Adipocyte (in vitro differentiated cells): ENCODE data around the gene PAPPA.

Source experiments
- DNase-seq: peaks from one replicate; pipeline ENCODE4 v3.0.0-alpha.2; 2015; ENCODE audit warnings: low read depth
- H3K27me3 ChIP-seq: replicated peaks from 2 replicates; pipeline ENCODE4 v1.7.0; 2013; ENCODE audit warnings: mild to moderate bottlenecking, low read length, moderate library complexity; ENCODE audit not compliant: control insufficient read depth, insufficient read depth
- H3K36me3 ChIP-seq: 2 replicates; pipeline ENCODE4 v1.7.0; 2013; ENCODE audit warnings: low read length, mild to moderate bottlenecking, moderate library complexity; ENCODE audit not compliant: control insufficient read depth, insufficient read depth, severe bottlenecking
- H3K4me1 ChIP-seq: 2 replicates; pipeline ENCODE4 v1.7.0; 2013; ENCODE audit warnings: mild to moderate bottlenecking, low read length, moderate library complexity; ENCODE audit not compliant: control insufficient read depth, insufficient read depth
- H3K4me3 ChIP-seq: 2 replicates; pipeline ENCODE4 v1.7.0; 2013; ENCODE audit warnings: mild to moderate bottlenecking, low read length, moderate library complexity
- H3K9ac ChIP-seq: 2 replicates; pipeline ENCODE4 v1.7.0; 2013; ENCODE audit warnings: mild to moderate bottlenecking, low read length, moderate library complexity
- H3K9me3 ChIP-seq: 2 replicates; pipeline ENCODE4 v1.7.0; 2013; ENCODE audit warnings: mild to moderate bottlenecking, low read length, moderate library complexity; ENCODE audit not compliant: control insufficient read depth

Gene PAPPA

DNA sequence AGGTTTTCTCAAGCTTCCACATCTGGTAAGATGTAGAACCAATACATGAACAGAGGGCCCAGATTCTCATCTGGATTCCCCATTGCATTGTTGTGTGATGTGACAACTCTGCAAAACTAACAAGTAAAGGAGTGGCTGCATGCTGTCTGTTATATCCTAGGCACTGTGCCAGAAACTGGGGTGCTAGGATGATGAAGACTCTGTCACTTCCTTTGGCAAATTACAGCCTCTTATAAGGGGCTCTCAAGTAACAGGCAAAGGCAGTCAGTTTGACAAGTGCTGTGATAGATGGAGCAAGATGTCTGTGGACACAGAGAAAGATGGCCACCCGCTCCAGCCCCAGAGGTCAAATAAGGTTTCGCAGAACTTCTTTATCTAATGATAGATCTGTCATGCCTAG lies 115.7 kb downstream of the PAPPA start:
- H3K36me3 ChIP-seq: peaks cover 68% of the 10 kb centered on the region
- no peak overlapping the region for H3K4me3 ChIP-seq
- H3K4me1 ChIP-seq: peaks cover 6% of the 10 kb centered on the region
- H3K9ac ChIP-seq: no peak overlapping the region
- no peaks in the 10 kb centered on the region for H3K9me3 ChIP-seq
- DNase-seq: no peak
- no peaks in the 10 kb centered on the region for H3K27me3 ChIP-seq

DNA sequence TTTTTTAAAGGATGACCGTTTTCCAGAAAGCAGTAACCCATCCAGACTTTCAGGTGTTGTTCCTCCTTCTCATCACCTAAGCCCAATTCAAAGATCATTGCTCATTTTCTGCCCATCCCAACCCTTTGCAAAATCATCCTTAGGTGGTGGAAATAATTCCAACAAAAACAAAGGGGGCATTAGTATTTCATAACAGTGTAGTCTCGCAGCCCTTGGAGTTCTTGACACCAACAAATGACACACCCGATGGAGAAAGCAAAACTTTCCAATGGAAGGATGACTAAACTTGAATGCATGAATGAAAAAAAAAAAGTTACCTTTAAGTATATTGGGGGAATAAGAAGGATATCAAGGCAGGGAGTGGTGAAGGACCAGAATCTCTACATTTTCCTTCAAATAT lies 117.0 kb downstream of the PAPPA start:
- peaks cover 63% of the 10 kb centered on the region for H3K36me3 ChIP-seq
- peaks cover 19% of the 10 kb centered on the region for H3K4me1 ChIP-seq
- H3K9ac ChIP-seq: no peak overlapping the region
- no peaks in the 10 kb centered on the region for H3K27me3 ChIP-seq
- no peaks in the 10 kb centered on the region for H3K9me3 ChIP-seq
- H3K4me3 ChIP-seq: no peak overlapping the region
- DNase-seq: peak; percentile 41

DNA sequence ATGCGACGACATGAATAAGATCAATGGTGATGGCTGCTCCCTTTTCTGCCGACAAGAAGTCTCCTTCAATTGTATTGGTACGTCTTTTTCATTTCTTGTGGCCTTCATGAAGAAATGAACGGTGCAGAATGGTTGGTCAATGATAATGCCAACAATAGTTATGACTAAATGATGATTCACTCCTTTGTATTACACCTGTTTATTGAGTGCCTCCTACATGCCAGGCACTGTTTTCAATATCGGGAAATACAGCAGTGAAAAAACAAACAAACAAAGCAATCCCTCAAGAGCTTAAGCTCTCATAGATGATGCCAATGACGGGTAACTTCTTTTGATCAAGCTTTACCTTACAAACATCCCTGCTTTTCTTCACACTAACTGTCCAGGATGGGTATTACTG lies 117.7 kb downstream of the PAPPA start:
- Histone ChIP-seq H3K36me3 (peaks cover 55% of the 10 kb centered on the region), H3K9me3 (no peaks in the 10 kb centered on the region), H3K27me3 (no peaks in the 10 kb centered on the region), H3K4me3 (no peak overlapping the region), H3K4me1 (peaks cover 27% of the 10 kb centered on the region), H3K9ac (no peak overlapping the region)
- DNase-seq: no peak

DNA sequence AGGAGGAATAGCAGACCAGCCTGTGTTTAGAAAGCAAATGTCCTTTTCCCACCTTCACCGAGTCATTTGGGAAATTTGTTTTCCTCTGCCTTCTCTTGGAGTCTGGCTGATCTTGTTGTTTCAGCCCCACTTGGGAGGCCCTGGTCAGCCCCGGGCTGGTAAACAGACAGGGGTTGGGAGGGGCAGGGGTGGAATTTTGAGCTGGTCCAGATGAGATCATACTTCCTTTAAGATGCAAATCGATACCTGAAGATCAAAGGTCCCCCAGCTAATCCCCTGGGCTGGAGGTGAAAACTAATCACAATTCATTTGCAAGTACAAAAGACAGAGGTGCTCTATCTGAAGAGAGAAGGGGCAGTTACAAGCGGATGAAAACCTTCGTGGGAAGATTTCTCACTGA lies 118.4 kb downstream of the PAPPA start:
- Histone ChIP-seq H3K4me3 (no peak overlapping the region), H3K27me3 (no peaks in the 10 kb centered on the region), H3K9ac (no peak overlapping the region), H3K9me3 (no peaks in the 10 kb centered on the region), H3K36me3 (peaks cover 53% of the 10 kb centered on the region), H3K4me1 (peaks cover 28% of the 10 kb centered on the region)
- DNase-seq: no peak

DNA sequence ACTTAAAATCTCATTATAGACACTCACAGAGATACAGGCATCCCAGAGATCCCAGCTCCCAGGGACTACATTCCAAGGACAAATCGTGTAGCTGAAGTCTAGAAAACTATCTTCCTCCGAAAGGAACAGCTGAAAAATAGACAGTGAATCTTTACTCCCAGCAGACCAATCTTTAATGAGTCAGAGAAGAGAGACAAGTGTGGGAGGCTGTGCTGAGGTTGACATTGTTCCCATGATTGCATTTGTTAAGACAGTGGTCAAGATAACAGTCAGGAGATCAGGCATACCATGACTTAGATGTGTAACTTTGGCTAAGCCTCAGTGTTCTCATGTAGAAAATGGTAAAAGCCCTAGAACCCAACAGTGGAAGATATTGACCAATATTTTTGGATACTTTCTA lies 120.7 kb downstream of the PAPPA start:
- Histone ChIP-seq H3K9me3 (no peaks in the 10 kb centered on the region), H3K27me3 (no peaks in the 10 kb centered on the region), H3K4me1 (peaks cover 39% of the 10 kb centered on the region), H3K36me3 (peaks cover 48% of the 10 kb centered on the region), H3K4me3 (no peak overlapping the region), H3K9ac (peak overlapping the region; percentile 10)
- DNase-seq: no peak

DNA sequence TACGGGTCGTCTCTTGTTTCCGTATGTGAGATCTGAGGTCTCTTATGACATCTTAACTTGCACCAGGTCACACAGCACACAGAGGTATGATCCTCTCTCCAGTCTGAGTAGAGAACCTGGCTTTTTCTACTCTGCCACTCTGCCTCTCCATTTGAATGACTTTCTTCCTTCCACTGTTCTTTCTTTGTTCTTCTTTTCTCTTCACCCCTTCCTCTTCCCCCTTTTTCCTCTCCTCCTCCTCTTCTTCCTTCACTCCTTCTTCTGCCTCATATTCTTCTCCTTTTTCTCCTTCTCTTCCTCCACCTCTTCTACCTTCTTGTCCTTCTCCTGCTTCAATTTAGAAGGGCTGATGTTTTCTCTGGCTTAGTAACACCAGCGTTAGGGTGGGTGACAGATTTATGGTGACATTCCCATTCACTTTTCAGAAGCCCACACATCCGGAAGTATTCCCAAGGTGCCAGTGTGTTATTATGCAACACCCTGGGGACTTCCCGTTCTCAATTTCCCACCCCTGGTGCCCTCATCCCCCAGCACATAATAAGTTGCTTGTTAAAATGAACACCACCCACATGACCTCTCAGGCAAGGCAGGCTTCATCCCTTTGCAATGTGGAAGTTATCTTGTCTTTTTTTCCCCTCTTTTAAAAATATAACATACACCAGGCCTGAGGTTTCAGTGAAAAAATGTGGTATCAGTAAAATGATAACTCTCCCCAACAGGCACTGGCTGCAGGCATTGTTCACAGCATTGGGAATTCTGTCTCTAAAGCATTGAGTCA lies 122.0 kb downstream of the PAPPA start:
- Histone ChIP-seq H3K4me1 (peaks cover 39% of the 10 kb centered on the region), H3K4me3 (no peak overlapping the region), H3K9me3 (no peaks in the 10 kb centered on the region), H3K27me3 (no peaks in the 10 kb centered on the region), H3K9ac (no peak overlapping the region), H3K36me3 (peaks cover 41% of the 10 kb centered on the region)
- peak; percentile 29 for DNase-seq

DNA sequence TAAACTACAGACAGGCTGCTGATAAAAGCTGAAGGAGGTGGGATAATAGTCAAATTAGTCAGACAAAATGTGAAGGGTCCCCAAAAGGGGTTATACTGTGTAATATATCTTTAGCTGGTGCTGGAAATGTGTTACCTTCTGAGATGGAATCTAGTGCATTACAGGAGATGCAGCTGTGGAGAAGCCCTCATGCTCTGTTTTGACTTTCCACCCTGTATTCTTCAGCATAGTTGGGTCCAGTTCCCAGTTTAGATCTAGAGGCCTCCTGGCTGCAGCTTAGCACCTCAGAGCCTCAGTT lies 122.6 kb downstream of the PAPPA start:
- H3K27me3 ChIP-seq: no peaks in the 10 kb centered on the region
- H3K9me3 ChIP-seq: no peaks in the 10 kb centered on the region
- peaks cover 39% of the 10 kb centered on the region for H3K4me1 ChIP-seq
- DNase-seq: no peak
- no peak overlapping the region for H3K4me3 ChIP-seq
- no peak overlapping the region for H3K9ac ChIP-seq
- H3K36me3 ChIP-seq: peaks cover 36% of the 10 kb centered on the region

DNA sequence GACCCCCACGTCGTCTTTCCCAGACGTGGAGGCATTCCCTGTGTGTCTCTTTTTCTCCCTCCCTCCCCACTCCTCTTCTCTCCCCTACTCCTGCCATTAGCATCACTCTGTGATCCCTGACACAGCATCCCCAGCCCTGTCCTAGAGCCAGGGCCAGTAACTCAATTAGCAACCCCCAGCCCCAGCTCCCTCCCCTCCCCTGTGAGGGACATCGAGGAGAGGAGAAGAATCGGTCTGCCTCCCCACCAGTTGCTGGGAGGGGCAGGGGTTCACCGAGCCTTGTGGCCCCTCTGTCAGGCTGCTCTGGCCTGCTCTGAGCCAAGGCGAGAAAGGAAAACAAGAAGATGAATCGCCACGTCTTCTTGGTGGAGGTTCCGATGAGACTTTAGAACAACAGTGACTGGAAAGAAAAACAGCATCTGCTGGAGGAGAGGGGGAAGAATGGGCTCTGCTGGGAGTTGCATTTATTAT lies 123.1 kb downstream of the PAPPA start:
- H3K4me1 ChIP-seq: peaks cover 39% of the 10 kb centered on the region
- peaks cover 34% of the 10 kb centered on the region for H3K36me3 ChIP-seq
- H3K27me3 ChIP-seq: no peaks in the 10 kb centered on the region

DNA sequence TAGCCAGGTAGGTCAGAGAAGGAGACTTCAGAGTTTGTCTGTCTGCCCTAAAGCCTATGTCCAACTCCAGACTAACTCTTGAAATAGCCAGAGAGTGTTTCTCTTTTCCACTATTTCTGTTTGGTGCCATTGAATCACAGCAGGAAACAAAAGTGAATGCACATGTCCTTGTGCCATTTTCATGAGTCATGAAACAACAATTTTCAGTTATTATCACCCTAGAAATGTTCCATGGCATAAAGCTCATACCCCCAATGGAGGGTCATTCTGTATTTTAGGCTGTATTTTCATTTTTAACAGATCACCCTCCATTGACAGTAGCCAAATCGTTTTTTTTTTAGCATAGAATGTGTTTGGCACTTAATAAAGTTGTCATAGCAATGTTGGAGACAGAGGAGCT lies 124.7 kb downstream of the PAPPA start:
- Histone ChIP-seq H3K36me3 (peaks cover 23% of the 10 kb centered on the region), H3K9ac (no peak overlapping the region), H3K4me3 (no peak overlapping the region), H3K27me3 (no peaks in the 10 kb centered on the region), H3K9me3 (no peaks in the 10 kb centered on the region), H3K4me1 (peaks cover 39% of the 10 kb centered on the region)
- DNase-seq: no peak

More for the DNA sequence above, 123.1 kb downstream of the PAPPA start:
- DNase-seq: no peak
- Histone ChIP-seq H3K9ac (no peak overlapping the region), H3K4me3 (no peak overlapping the region), H3K9me3 (no peaks in the 10 kb centered on the region)

DNA sequence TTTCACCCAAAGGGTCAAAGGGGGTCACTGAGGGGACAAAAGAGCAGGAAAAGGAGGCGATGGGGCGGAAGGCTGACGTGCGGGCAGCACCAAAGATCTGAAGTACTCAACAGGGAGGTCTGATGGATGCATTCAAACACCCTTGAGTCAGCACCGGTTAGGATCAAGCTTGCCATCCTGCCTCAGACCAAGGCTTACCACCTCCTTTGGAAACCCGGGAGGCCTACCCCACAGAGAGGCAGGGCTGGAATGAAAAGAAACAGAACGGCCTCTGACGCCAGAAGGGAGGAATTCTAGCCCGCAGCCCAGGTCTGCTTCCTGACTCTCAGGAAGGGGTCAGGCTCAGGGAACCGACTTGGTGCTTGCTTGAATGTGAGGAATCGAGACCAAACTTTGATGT lies 125.6 kb downstream of the PAPPA start:
- DNase-seq: no peak
- Histone ChIP-seq H3K4me1 (peaks cover 33% of the 10 kb centered on the region), H3K4me3 (no peak overlapping the region)

DNA sequence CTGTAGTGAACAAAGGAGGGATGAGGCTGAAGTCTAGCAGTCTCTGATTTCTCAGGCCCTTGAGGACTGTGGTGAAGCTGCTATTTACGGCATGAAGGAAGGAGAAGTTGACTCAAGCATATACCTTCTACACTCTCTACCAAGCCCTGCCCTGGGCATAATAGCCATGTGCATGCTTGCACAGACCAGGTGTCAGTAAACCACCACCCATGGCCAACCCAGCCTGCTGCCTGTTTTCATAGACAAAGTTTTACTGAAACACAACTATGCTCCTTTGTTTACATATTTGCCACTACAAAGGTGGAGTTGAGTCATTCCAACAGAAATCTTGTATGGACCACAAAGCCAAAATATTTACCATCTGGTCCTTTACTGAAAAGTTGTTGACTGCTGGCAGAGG lies 126.9 kb downstream of the PAPPA start:
- Histone ChIP-seq H3K27me3 (no peaks in the 10 kb centered on the region), H3K36me3 (peaks cover 19% of the 10 kb centered on the region), H3K9me3 (no peaks in the 10 kb centered on the region), H3K9ac (no peak overlapping the region), H3K4me1 (peaks cover 21% of the 10 kb centered on the region), H3K4me3 (no peak overlapping the region)
- no peak for DNase-seq

More for the DNA sequence above, 125.6 kb downstream of the PAPPA start:
- H3K27me3 ChIP-seq: no peaks in the 10 kb centered on the region
- H3K9me3 ChIP-seq: no peaks in the 10 kb centered on the region
- peaks cover 19% of the 10 kb centered on the region for H3K36me3 ChIP-seq
- no peak overlapping the region for H3K9ac ChIP-seq

DNA sequence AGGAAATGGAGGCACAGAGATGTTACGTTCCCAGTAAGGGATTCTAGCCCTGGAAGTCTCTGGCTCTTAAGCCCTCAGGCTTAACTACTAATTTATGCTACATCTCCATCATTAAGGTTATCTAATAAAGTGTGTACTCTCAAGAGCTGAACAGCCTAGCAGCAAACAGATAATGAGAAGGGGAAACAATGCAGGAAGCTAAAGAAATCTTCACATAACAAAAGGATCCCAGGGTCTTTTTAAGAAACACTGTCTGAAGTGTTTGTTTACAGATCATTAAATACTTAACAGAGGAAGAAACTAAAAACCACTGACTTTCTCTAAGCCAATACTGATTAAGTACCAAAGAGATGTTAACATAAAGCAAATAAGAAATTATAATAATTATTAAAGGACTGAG lies 129.0 kb downstream of the PAPPA start:
- H3K36me3 ChIP-seq: peaks cover 15% of the 10 kb centered on the region
- no peaks in the 10 kb centered on the region for H3K9me3 ChIP-seq
- no peaks in the 10 kb centered on the region for H3K27me3 ChIP-seq
- peaks cover 11% of the 10 kb centered on the region for H3K4me1 ChIP-seq
- H3K4me3 ChIP-seq: no peak overlapping the region
- H3K9ac ChIP-seq: no peak overlapping the region
- DNase-seq: no peak
